Ovary (tissue), 3 donors: ENCODE results near the gene EIF3M.

Experiments
- CTCF ChIP-seq, 3 donors: fragments of 450-650 bp in 2 of 3; fragments of 200-600 bp in 1 of 3; IDR thresholded peaks; one replicate each; pipeline versions ENCODE4 v1.5.1 to v1.8.0; 2016 to 2022; ENCODE audit warnings: antibody characterized with exemption in 3 of 3, mild to moderate bottlenecking in 1 of 3
- EP300 ChIP-seq: sonication (generic); formaldehyde crosslinking; IDR thresholded peaks from one replicate; pipeline ENCODE4 v1.6.1; 2017; ENCODE audit warnings: antibody characterized with exemption
- POLR2A ChIP-seq: fragments of 450-650 bp; IDR thresholded peaks from one replicate; pipeline ENCODE4 v1.6.1; 2017; ENCODE audit warnings: antibody characterized with exemption, mild to moderate bottlenecking, moderate library complexity
- donor health status: DM: no; HTN: no; CAD: no.

GRCh38 chr11:32576456-32576855 is 7.2 kb upstream of the EIF3M start:
- no peak for TF ChIP-seq EP300
- no peak for TF ChIP-seq CTCF (IDR thresholded peaks at IDR 0.05)
- no peak for TF ChIP-seq POLR2A
